Ramos (cell line): Measurements from ENCODE around the gene DCLK1.

Source experiments
- in situ Hi-C: fragments of 300-500 bp; cut with MboI; formaldehyde crosslinking; loops from one replicate; pipeline ENCODE4 v1.14.3; 2022; ENCODE audit warnings: low sequenced_read_pairs; ENCODE audit not compliant: unreplicated experiment

Gene DCLK1

GRCh38 chr13:35964011-35964862, 166.9 kb downstream of the DCLK1 start:
- in situ Hi-C loops = no loop called here

- in situ Hi-C loops = no loop called here
Observed at GRCh38 chr13:35961461-35962220, 169.5 kb downstream of the DCLK1 start.

DNA sequence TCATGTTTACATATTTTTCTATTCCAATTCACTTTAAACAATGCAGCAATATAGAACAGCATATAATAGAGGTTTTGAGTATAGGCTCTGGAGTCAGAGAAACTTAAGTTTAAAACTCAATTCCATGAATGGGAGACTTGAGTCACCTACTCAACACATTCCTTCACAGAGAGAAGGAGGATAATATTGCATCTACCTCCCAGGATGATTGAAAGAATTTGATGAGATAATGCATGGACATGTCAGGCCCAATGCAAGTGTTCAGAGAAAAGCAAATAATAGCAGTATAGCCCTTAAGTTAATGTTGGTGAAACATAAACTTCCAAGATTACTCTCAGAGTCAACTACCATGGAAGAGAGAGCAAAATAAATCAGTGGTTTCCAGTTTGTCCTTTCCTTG, 170.2 kb downstream of the DCLK1 start:
- in situ Hi-C loops = no loop called here

- in situ Hi-C loops = no loop called here
Observed at GRCh38 chr13:35957996-35958395, 173.2 kb downstream of the DCLK1 start.

DNA sequence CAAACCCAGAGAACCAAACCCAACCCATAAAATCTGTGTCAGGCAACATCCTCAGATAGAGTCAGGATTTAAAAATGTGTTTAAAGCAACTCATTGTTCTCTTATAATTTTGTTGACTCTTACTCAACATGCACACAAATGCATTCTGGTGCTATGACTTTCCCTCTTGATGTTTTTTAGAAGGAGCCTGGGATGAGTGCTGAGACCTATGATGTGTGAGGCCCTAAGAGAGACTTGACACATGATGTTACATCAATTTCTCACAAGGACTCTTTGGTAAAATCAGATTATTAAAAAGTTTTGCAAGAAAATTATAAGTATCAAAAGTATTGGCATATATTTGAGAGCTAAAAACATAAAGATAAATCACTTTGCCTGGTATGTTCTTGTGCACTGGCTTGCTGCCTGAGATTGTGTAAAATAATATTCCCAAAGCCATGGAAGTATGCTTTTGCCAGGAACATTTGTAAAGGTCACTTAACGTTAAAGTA, 173.9 kb downstream of the DCLK1 start:
- in situ Hi-C loops = no loop called here

DNA sequence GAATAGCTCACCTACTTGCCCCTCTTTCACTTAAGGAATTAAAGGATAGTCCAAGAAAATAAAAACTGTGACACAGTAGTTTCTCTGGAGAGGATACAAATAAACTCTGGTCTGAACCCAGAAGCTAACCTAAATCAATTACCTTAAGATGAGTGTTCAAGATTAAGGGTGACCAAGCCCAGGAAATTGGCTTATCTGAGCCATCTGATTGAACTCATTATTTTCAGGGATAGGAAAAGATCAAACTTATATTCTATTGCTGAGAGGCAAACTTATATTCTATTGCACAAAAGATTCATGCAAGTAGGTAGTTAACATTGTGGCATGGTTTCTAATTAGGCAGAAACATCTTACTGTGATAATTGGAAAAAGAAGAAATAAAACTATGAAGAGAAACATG, 175.1 kb downstream of the DCLK1 start:
- in situ Hi-C loops = no loop called here

DNA sequence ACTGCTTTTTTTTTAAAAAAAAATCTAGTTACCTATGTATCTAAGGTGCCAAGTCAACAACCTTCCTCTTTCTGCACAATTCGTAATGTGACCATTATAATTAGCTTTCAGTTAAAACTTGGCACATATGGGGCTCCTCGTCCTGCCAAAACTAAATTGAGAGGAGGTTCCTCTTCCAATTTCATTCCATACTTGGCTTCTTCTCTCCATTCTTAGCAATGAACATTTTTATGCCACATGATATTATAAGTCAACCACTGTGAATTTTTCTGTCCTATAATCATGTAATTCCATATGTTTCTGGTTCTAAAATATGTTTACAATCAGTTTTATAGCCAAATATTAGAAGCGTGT, 177.0 kb downstream of the DCLK1 start:
- in situ Hi-C loops = no loop called here

DNA sequence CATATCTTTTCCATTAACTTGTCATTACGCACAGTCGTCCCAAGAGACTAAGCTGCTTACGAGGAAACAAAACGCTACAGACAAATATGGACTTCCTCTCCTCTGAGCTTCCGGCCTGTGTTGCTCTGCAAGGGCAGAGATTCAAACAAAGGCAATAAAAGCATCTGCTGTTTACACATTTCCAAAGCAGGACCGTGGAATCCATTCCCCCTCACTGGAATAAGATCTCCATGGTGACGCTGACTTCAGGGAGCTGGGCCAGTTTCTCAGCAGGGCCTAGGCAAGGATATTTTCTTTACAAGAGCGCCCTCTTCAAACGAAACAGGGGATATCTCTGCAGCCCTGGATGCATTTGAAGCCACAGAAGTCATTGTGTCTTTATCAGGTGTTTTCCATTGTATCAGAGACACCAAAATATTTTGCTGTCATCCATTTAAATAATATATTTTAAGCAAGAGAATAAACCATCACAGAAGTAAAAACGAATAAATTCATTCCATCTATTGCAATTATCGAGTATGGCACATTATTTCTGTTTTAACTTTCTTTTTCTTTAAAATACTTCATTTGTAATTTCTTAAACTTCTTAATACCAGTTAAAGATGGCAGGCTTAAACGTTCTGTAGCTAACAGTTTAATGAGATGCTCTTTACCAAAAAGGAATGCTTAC, 177.5 kb downstream of the DCLK1 start:
- in situ Hi-C loops = no loop called here

DNA sequence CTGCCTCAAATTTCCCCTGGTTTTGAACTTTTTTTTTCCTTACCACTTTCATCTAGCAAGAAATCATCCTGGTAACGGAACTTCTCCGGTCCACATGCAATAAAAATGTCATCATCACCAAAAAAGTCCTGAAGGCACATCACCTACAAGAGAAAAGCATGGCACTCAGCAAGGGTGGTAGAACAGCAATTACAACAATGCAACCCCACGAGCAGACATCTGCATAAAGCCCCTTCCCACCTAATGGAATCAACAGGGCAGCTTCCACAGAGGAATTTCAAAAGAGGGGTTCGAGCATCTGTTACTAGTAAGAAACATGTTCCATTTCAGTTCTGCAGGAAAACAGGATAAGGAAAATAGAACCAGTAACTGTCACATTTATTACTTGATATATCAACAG, 183.9 kb downstream of the DCLK1 start:
- in situ Hi-C loops = no loop called here

DNA sequence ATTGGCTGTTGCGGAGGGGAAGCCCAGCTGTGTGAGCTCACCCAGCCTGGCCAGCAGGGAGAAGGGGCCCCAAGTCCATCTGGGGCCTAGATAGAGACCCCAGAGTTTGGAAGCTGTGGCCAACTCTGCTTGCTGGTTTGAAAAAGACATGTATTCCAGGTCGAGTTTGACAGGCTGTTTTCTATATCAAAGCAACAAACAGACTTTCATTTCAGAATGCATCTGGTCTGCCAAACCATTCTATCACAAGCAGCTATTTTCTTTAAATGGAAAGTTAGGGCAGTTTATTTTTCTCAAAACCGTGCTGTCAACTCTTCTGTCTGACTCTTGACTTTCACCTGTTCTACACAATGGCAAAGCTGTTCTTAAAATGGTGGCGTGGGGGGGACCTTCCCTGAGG, 185.8 kb downstream of the DCLK1 start:
- in situ Hi-C loops = no loop called here

- in situ Hi-C loops = no loop called here
Observed at GRCh38 chr13:35941374-35941773, 189.8 kb downstream of the DCLK1 start.

DNA sequence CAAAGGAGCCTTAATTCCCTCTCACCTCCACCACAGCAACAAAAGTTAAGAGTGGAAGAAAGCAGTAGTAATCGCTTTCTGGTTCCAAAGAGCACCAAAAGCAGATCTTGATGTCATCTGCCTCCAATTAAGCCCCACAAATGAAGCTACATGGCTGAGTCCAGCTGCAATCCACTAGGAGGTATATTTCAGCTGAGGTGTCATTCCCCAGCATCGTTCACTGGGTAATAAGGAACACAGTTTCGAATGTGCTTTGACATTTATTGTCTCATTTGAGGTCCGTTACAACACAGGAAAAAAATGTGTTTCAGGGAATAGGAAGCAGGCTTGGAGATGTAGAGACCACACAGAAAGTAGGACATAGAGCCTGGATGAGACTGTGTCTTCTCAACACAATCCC, 190.4 kb downstream of the DCLK1 start:
- in situ Hi-C loops = no loop called here

DNA sequence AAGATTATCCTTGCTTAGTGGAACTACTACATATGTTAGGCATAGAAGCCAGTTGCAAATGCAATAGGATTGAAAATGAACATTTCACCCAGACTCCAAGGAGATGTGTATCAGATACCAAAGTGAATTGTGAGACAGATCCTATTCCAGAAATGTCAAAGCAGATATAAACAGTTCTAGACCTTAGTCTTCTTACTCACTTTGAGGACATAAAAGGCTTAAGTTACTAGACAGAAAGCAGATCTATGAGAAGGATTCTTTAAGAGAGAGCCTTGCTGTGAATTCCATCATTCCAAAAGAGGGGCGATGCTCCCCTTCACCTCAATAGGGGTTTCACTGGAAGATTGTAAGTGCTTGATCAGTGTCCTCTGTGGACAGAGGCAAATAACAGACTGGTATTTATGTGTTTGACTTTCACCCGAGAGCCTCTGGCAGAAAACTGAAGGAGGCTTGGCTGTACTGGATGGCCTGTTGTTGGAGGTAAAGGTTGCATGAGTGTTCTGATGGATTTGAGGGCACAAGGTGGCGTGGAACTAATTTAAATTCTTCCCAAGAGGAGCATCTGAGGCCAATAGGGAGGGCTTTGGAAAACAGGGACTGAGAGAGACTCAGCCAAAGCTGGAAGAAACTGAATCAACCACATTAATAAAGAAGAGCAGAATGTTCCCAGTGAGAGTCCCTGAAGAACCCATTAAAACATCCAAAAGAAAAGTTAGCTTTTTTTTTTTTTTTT, 194.8 kb downstream of the DCLK1 start:
- in situ Hi-C loops = no loop called here

GRCh38 chr13:35930665-35931631, 200.2 kb downstream of the DCLK1 start:
- in situ Hi-C loops = no loop called here

DNA sequence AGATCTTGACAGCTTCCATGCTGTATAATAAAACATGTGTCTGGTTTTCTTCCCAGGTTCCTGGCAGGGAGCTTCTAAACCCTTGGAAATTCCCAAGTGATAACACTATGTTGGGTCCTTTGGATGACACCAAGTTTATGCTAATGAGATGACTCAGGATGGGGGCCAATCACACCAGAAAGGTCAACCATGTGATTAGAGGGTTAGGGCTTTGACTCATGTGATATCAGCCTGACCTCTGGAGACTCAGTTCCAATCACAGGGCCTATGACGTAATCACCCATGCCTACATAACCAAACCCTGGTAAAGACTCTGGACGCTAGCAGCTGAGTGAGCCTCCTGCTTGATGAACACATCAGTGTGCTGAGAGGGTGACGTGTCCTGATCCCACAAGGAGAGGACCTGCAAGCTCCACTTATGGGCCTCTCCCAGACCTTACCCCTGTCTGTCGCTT, 203.6 kb downstream of the DCLK1 start:
- in situ Hi-C loops = no loop called here

GRCh38 chr13:35926859-35927530, 204.2 kb downstream of the DCLK1 start:
- in situ Hi-C loops = no loop called here

DNA sequence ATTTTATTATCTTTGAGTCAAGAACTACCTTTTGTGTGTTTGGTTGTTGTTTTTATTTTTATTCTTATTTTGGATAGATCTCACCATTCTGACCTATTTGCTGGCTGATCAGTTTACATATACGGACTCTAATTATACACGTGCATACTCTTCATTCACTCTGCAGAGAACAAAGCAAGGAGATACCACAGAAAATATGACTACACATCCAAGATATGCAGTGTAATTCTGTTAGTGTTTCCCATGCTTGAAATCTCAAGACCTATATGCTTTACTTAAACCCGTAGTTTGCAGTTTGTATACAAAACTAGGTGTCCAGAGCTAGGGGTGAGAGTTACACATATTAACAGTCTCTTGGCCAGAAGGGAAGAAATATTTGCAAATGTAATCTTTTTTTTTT, 205.5 kb downstream of the DCLK1 start:
- in situ Hi-C loops = no loop called here

- in situ Hi-C loops = no loop called here
Observed at GRCh38 chr13:35923347-35923746, 207.8 kb downstream of the DCLK1 start.

- in situ Hi-C loops = no loop called here
Observed at GRCh38 chr13:35920816-35921215, 210.4 kb downstream of the DCLK1 start.
